C4-2B (cell line): ENCODE measurements around the gene MTM1.

Source experiments
- ZFX ChIP-seq: fragments of 450-650 bp; IDR thresholded peaks from 2 replicates; pipeline ENCODE4 v1.6.1; 2017
- TF ChIP-seq, protein P1 (sequence below): fragments of 450-650 bp; conservative IDR thresholded peaks from 2 replicates; pipeline ENCODE4 v1.5.1; 2017; ENCODE audit warnings: mild to moderate bottlenecking

DNA sequence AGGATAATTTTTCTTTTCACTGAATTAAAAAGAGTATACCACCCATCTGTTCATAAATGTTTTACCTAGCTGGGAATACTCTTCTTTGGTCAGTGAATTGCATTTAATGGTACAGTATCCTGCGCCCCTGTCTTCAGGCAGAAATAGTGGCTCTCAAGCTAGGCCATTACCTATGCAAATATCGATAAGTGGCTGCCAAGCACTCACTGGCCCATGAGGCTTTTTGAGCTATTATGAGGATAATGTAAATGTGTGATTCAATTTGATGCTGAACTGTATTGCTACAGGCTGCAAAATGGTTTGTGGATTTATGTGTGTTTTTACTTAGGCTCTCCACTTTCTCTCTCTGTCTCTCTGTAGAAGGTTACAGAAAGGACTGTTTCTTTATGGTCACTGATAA, 94.7 kb downstream of the MTM1 start:
- TF ChIP-seq, protein P1, sequence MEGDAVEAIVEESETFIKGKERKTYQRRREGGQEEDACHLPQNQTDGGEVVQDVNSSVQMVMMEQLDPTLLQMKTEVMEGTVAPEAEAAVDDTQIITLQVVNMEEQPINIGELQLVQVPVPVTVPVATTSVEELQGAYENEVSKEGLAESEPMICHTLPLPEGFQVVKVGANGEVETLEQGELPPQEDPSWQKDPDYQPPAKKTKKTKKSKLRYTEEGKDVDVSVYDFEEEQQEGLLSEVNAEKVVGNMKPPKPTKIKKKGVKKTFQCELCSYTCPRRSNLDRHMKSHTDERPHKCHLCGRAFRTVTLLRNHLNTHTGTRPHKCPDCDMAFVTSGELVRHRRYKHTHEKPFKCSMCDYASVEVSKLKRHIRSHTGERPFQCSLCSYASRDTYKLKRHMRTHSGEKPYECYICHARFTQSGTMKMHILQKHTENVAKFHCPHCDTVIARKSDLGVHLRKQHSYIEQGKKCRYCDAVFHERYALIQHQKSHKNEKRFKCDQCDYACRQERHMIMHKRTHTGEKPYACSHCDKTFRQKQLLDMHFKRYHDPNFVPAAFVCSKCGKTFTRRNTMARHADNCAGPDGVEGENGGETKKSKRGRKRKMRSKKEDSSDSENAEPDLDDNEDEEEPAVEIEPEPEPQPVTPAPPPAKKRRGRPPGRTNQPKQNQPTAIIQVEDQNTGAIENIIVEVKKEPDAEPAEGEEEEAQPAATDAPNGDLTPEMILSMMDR: no peak
- no peak for TF ChIP-seq ZFX
